Transverse colon (tissue), 3 donors: ENCODE measurements around the gene POLR2A.
"Not testable (repeated sequence)": the region's sequence is repeated elsewhere in the genome, so short reads cannot be mapped to it uniquely, and the experiment has no call there.

Experiments used
- CTCF ChIP-seq, 5 experiments: fragments of 200-600 bp in 3 of 5; fragments of 450-650 bp in 2 of 5; sonication (generic) in 3 of 5; IDR thresholded peaks; 1 replicate in 2 of 5; 2 replicates in 3 of 5; pipeline ENCODE4 v1.5.1; 2016 to 2017; ENCODE audit warnings: antibody characterized with exemption in 5 of 5, inconsistent platforms in 3 of 5, mild to moderate bottlenecking in 2 of 5, moderate library complexity in 1 of 5
- POLR2A ChIP-seq: fragments of 450-650 bp; IDR thresholded peaks from one replicate; pipeline ENCODE4 v1.6.1; 2016; ENCODE audit warnings: antibody characterized with exemption, mild to moderate bottlenecking, moderate library complexity

- not testable (repeated sequence) for TF ChIP-seq POLR2A; CTCF (IDR thresholded peaks at IDR 0.05)
Measured at GRCh38 chr17:7469843-7470242, 14.3 kb upstream of the POLR2A start.
